Trophoblast cell (in vitro differentiated cells and primary cell): ENCODE measurements around the gene TEX52.

ENCODE experiments used
- DNase-seq, 2 donors: peaks; one replicate each; pipeline ENCODE4 v3.0.0-alpha.2; 2016
- H2AFZ ChIP-seq: 2 replicates; pipeline ENCODE4 v1.6.1; 2013; ENCODE audit warnings: low read length, moderate library complexity, mild to moderate bottlenecking; ENCODE audit not compliant: insufficient read depth, poor library complexity
- H2AK5ac ChIP-seq: 2 replicates; pipeline ENCODE4 v1.6.1; 2013; ENCODE audit warnings: mild to moderate bottlenecking, low read length
- H2BK120ac ChIP-seq: 2 replicates; pipeline ENCODE4 v1.6.1; 2013; ENCODE audit warnings: low read length, mild to moderate bottlenecking, moderate library complexity; ENCODE audit not compliant: insufficient read depth, poor library complexity
- H2BK12ac ChIP-seq: 2 replicates; pipeline ENCODE4 v1.6.1; 2013; ENCODE audit warnings: mild to moderate bottlenecking, low read length, moderate library complexity
- H2BK5ac ChIP-seq: 2 replicates; pipeline ENCODE4 v1.6.1; 2013; ENCODE audit warnings: low read length, low read depth, moderate library complexity, mild to moderate bottlenecking; ENCODE audit not compliant: poor library complexity
- H3K14ac ChIP-seq: 2 replicates; pipeline ENCODE4 v1.6.1; 2013; ENCODE audit warnings: mild to moderate bottlenecking, low read length
- H3K18ac ChIP-seq: 2 replicates; pipeline ENCODE4 v1.6.1; 2013; ENCODE audit warnings: mild to moderate bottlenecking, low read length
- H3K23ac ChIP-seq: 2 replicates; pipeline ENCODE4 v1.6.1; 2013; ENCODE audit warnings: low read length
- H3K27ac ChIP-seq: 2 replicates; pipeline ENCODE4 v1.5.1; 2013; ENCODE audit warnings: low read depth, mild to moderate bottlenecking, inconsistent platforms, low read length, moderate library complexity
- H3K27me3 ChIP-seq: 2 replicates; pipeline ENCODE4 v1.6.1; 2013; ENCODE audit warnings: inconsistent platforms, mild to moderate bottlenecking, low read length, moderate library complexity; ENCODE audit not compliant: insufficient read depth
- H3K36me3 ChIP-seq, 2 experiments: 1 replicate in 1 of 2; 2 replicates in 1 of 2; pipeline ENCODE4 v1.6.1; 2013; ENCODE audit warnings: low read length in 2 of 2, mild to moderate bottlenecking in 2 of 2, moderate library complexity in 1 of 2; ENCODE audit not compliant: insufficient read depth in 2 of 2, control insufficient read depth in 1 of 2
- H3K4ac ChIP-seq: 2 replicates; pipeline ENCODE4 v1.6.1; 2013; ENCODE audit warnings: low read depth, mild to moderate bottlenecking, low read length, moderate library complexity
- H3K4me1 ChIP-seq, 2 experiments: 1 replicate in 1 of 2; 2 replicates in 1 of 2; pipeline ENCODE4 v1.6.1; 2013; ENCODE audit warnings: low read length in 2 of 2, mild to moderate bottlenecking in 2 of 2, moderate library complexity in 1 of 2; ENCODE audit not compliant: insufficient read depth in 2 of 2, control insufficient read depth in 1 of 2
- H3K4me2 ChIP-seq: 2 replicates; pipeline ENCODE4 v1.6.1; 2013; ENCODE audit warnings: inconsistent platforms, mild to moderate bottlenecking, low read length, moderate library complexity
- H3K4me3 ChIP-seq: 2 replicates; pipeline ENCODE4 v1.5.1; 2013; ENCODE audit warnings: mild to moderate bottlenecking, low read depth, low read length, inconsistent platforms
- H3K79me1 ChIP-seq: one replicate; pipeline ENCODE4 v1.6.1; 2013; ENCODE audit warnings: low read length
- H3K79me2 ChIP-seq: 2 replicates; pipeline ENCODE4 v1.6.1; 2013; ENCODE audit warnings: low read length, mild to moderate bottlenecking; ENCODE audit not compliant: control insufficient read depth, insufficient read depth, poor library complexity
- H3K9ac ChIP-seq: 2 replicates; pipeline ENCODE4 v1.6.1; 2013; ENCODE audit warnings: mild to moderate bottlenecking, low read length
- H3K9me3 ChIP-seq: 2 replicates; pipeline ENCODE4 v1.6.1; 2013; ENCODE audit warnings: low read depth, mild to moderate bottlenecking, control low read depth, inconsistent platforms, low read length; ENCODE audit not compliant: insufficient read depth
- H4K12ac ChIP-seq: 2 replicates; pipeline ENCODE4 v1.6.1; 2013; ENCODE audit warnings: low read depth, mild to moderate bottlenecking, low read length, moderate library complexity
- H4K8ac ChIP-seq: 2 replicates; pipeline ENCODE4 v1.6.1; 2013; ENCODE audit warnings: low read depth, mild to moderate bottlenecking, low read length, moderate library complexity
- H4K91ac ChIP-seq: one replicate; pipeline ENCODE4 v1.6.1; 2013; ENCODE audit warnings: low read depth, mild to moderate bottlenecking, low read length, moderate library complexity
- WGBS: extraction: QIAGEN DNeasy Blood & Tissue Kit; methylation state at CpG from one replicate; pipeline ENCODE4 v1.1.7; 2013; ENCODE audit warnings: missing lambda C conversion rate; ENCODE audit not compliant: insufficient read length, insufficient coverage; ENCODE audit errors: extremely low coverage; 5-methylcytosine and 5-hydroxymethylcytosine counted together

Gene TEX52

GRCh38 chr12:2854669-2855453, 2.0 kb downstream of the TEX52 start:
- Histone ChIP-seq H2BK12ac (no peak overlapping the region), H2AFZ (no peak overlapping the region), H3K79me2 (no peaks in the 10 kb centered on the region), H4K12ac (no peak overlapping the region), H3K4me2 (no peak overlapping the region), H3K9ac (no peak overlapping the region), H4K8ac (no peak overlapping the region), H3K79me1 (no peaks in the 10 kb centered on the region), H4K91ac (no peak overlapping the region), H2BK120ac (no peak overlapping the region), H3K36me3 (peaks cover 16 to 18% of the 10 kb centered on the region in 2 experiments), H3K4me3 (no peak overlapping the region), H2BK5ac (no peak overlapping the region), H3K27me3 (no peaks in the 10 kb centered on the region), H3K4ac (no peak overlapping the region), H3K18ac (no peak overlapping the region), H3K27ac (no peak overlapping the region), H3K4me1 (peaks cover 5 to 8% of the 10 kb centered on the region in 2 experiments), H2AK5ac (no peak overlapping the region), H3K9me3 (no peaks in the 10 kb centered on the region), H3K14ac (no peak overlapping the region), H3K23ac (no peak overlapping the region)
- WGBS = no CpG with 5 or more reads among the region's 25 CpGs
- peak in 1 of 2 donors; percentile 16 for DNase-seq

- Histone ChIP-seq H4K12ac (no peak overlapping the region), H3K4ac (no peak overlapping the region), H3K79me2 (no peaks in the 10 kb centered on the region), H2AK5ac (no peak overlapping the region), H2BK120ac (no peak overlapping the region), H3K18ac (no peak overlapping the region), H3K14ac (no peak overlapping the region), H3K27me3 (no peaks in the 10 kb centered on the region), H3K4me2 (no peak overlapping the region), H3K79me1 (no peaks in the 10 kb centered on the region), H3K4me3 (no peak overlapping the region), H2BK12ac (no peak overlapping the region), H2AFZ (no peak overlapping the region), H2BK5ac (no peak overlapping the region), H3K23ac (no peak overlapping the region), H4K91ac (no peak overlapping the region), H4K8ac (no peak overlapping the region), H3K4me1 (peaks cover 5 to 8% of the 10 kb centered on the region in 2 experiments), H3K36me3 (peaks cover 8 to 9% of the 10 kb centered on the region in 2 experiments), H3K27ac (no peak overlapping the region), H3K9ac (no peak overlapping the region), H3K9me3 (no peaks in the 10 kb centered on the region)
- DNase-seq = peak; percentile 52 to 62
- WGBS = no CpG with 5 or more reads among the region's 11 CpGs
These were observed 3.2 kb downstream of the TEX52 start for GRCh38 chr12:2853626-2854025.

- H3K79me1 ChIP-seq = no peaks in the 10 kb centered on the region
- no peak overlapping the region for H3K27ac ChIP-seq
- H3K18ac ChIP-seq = no peak overlapping the region
- no peak overlapping the region for H2BK120ac ChIP-seq
- no peak overlapping the region for H3K14ac ChIP-seq
- H3K27me3 ChIP-seq = no peaks in the 10 kb centered on the region
- no peaks in the 10 kb centered on the region for H3K79me2 ChIP-seq
- no peak overlapping the region for H3K4me3 ChIP-seq
- H3K4me1 ChIP-seq = peaks cover 9 to 11% of the 10 kb centered on the region in 2 experiments
- H4K12ac ChIP-seq = no peak overlapping the region
- no CpG with 5 or more reads among the region's 3 CpGs for WGBS
- H3K9ac ChIP-seq = no peak overlapping the region
- no peak overlapping the region for H3K4ac ChIP-seq
- H3K4me2 ChIP-seq = no peak overlapping the region
- no peak overlapping the region for H2BK5ac ChIP-seq
- no peaks in the 10 kb centered on the region for H3K36me3 ChIP-seq
- no peak overlapping the region for H4K91ac ChIP-seq
- no peak overlapping the region for H2AFZ ChIP-seq
- DNase-seq = no peak
- H2BK12ac ChIP-seq = no peak overlapping the region
- no peaks in the 10 kb centered on the region for H3K9me3 ChIP-seq
- H4K8ac ChIP-seq = no peak overlapping the region
- no peak overlapping the region for H2AK5ac ChIP-seq
- H3K23ac ChIP-seq = no peak overlapping the region
These were observed 4.9 kb downstream of the TEX52 start for GRCh38 chr12:2851931-2852330.

GRCh38 chr12:2845280-2845679, 11.6 kb downstream of the TEX52 start:
- H3K9me3 ChIP-seq = no peaks in the 10 kb centered on the region
- no peak overlapping the region for H3K23ac ChIP-seq
- H2BK5ac ChIP-seq = no peak overlapping the region
- H2AFZ ChIP-seq = no peak overlapping the region
- H3K18ac ChIP-seq = no peak overlapping the region
- peaks cover 0 to 4% of the 10 kb centered on the region in 2 experiments for H3K36me3 ChIP-seq
- no peak overlapping the region for H2BK120ac ChIP-seq
- H3K4me2 ChIP-seq = no peak overlapping the region
- no peak for DNase-seq
- H3K14ac ChIP-seq = no peak overlapping the region
- no peak overlapping the region for H4K12ac ChIP-seq
- H3K9ac ChIP-seq = no peak overlapping the region
- no peak overlapping the region for H2AK5ac ChIP-seq
- no peak overlapping the region for H4K8ac ChIP-seq
- no peak overlapping the region for H2BK12ac ChIP-seq
- no CpG with 5 or more reads among the region's 6 CpGs for WGBS
- H3K27me3 ChIP-seq = no peaks in the 10 kb centered on the region
- no peak overlapping the region for H4K91ac ChIP-seq
- no peak overlapping the region for H3K4ac ChIP-seq
- H3K27ac ChIP-seq = no peak overlapping the region
- H3K4me3 ChIP-seq = no peak overlapping the region
- no peaks in the 10 kb centered on the region for H3K79me2 ChIP-seq
- H3K4me1 ChIP-seq = peaks cover 14 to 19% of the 10 kb centered on the region in 2 experiments
- H3K79me1 ChIP-seq = no peaks in the 10 kb centered on the region
